AG10803 (cell line): ENCODE measurements around the gene NELL2.

ENCODE experiments used
- DNase-seq: peaks from one replicate; pipeline ENCODE4 v3.0.0; 2010; ENCODE audit warnings: low read depth
- H3K4me3 ChIP-seq: 2 replicates; pipeline ENCODE4 v1.5.1; 2011; ENCODE audit warnings: mild to moderate bottlenecking, low read length, control low read depth
- TF ChIP-seq, protein P1 (sequence below): conservative IDR thresholded peaks from 2 replicates; pipeline ENCODE4 v1.5.1; 2011; ENCODE audit warnings: mild to moderate bottlenecking, low read length, control low read depth, inconsistent platforms

Gene NELL2

DNA sequence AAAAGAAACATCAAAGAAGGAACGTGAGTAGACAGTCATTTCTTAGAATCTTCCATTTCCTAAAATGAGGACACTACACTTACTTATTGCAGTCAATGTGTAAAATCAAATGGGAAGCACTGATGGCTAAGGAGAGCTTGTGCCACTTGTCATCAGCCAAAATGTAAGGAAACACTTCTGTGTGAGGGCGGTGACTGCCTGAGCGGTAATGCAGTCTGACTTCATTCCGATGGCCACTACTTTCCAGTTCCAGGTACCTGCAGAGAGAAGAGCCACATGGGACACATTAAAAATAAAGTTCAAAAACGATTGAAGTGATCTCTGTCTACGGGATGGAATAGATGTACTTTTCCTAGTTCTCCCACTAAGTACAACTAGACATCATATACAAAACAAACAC, 96.3 kb downstream of the NELL2 start:
- no peak for DNase-seq
- no peak overlapping the region for H3K4me3 ChIP-seq
- TF ChIP-seq, protein P1, sequence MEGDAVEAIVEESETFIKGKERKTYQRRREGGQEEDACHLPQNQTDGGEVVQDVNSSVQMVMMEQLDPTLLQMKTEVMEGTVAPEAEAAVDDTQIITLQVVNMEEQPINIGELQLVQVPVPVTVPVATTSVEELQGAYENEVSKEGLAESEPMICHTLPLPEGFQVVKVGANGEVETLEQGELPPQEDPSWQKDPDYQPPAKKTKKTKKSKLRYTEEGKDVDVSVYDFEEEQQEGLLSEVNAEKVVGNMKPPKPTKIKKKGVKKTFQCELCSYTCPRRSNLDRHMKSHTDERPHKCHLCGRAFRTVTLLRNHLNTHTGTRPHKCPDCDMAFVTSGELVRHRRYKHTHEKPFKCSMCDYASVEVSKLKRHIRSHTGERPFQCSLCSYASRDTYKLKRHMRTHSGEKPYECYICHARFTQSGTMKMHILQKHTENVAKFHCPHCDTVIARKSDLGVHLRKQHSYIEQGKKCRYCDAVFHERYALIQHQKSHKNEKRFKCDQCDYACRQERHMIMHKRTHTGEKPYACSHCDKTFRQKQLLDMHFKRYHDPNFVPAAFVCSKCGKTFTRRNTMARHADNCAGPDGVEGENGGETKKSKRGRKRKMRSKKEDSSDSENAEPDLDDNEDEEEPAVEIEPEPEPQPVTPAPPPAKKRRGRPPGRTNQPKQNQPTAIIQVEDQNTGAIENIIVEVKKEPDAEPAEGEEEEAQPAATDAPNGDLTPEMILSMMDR: no peak

DNA sequence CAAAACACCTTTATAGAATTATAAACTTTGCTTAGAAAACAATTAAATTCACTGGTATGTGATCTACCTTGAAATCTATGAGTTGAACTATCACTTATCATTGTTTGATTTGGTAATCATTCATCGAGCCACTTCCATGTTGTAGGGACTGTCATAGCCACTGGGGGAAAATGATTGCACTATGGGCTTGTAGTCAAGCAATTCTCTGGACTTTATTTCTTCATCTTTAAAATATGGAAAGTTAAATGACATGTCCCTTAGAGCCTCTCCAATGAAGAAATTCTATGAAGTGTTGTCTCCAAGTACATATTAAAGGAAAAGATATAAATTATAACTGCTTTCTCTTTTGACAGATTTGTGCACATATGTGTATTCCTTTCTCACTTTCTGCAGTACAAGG, 97.3 kb downstream of the NELL2 start:
- TF ChIP-seq, protein P1: no peak
- DNase-seq: no peak
- H3K4me3 ChIP-seq: no peak overlapping the region

DNA sequence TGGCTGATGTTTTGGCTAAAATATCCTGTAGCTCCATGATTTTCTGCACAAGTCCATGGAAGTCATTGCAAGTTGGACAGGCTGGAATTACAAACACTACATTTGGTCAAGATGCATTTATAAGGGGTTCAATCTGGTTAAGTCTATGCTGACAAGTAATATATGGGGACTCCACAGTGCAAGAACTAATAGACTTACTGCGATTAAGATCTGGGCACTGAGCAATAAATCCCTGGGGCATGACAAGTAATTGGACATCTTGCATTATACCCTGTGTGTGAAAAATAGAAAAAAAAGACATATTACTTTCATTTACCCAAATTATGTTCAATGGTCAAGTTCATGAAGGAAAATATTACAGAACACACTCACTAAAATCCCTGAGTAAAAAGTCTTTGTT, 99.1 kb downstream of the NELL2 start:
- TF ChIP-seq, protein P1: no peak
- no peak overlapping the region for H3K4me3 ChIP-seq
- no peak for DNase-seq

DNA sequence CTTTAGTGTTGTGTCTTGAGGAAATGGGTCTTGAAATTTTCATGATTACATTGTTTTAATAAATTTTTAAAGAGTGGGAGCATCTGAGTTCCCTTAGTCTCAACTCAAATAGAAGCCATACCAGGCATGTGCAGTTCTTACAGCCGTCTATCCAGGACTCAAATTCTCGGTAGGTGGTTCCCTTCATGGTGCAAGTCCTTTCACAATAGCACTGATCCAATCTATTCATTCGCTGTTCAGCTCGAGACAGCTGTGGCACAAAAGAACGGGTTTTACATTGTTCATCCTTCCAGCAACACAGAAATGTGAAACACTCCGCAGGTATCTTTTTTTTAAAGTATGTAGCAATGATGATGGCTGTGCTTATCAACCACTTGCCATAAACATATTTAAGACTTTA, 100.2 kb downstream of the NELL2 start:
- no peak overlapping the region for H3K4me3 ChIP-seq
- TF ChIP-seq, protein P1: no peak
- DNase-seq: no peak

DNA sequence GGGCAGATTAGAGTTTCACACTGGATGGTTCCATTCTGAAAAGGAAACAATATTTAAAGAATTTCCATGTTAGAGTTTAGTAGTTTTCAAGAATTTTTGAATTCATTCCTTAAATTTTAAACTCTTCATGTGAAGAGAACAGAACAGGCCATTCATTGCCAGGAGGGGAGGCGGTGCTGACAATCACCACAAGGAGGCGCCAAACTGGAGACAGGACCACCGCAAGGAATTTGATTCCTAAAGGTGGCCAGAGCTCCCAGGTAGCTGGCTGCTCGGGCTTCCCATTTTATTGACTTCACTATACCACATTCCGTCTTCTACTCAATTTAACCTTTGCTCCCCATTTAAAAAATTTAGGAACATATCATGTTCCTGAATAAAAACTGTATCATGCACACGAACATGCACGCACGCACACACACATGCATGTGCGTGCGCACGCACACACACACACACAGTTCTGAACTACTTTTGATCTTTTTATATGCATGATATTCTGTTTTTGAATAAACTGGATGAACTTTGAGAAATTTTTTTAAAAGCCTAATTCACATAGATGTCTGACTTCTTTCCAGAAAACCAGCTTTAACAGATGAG, 101.2 kb downstream of the NELL2 start:
- TF ChIP-seq, protein P1: peak; percentile 60
- peak; percentile 2 for DNase-seq

DNA sequence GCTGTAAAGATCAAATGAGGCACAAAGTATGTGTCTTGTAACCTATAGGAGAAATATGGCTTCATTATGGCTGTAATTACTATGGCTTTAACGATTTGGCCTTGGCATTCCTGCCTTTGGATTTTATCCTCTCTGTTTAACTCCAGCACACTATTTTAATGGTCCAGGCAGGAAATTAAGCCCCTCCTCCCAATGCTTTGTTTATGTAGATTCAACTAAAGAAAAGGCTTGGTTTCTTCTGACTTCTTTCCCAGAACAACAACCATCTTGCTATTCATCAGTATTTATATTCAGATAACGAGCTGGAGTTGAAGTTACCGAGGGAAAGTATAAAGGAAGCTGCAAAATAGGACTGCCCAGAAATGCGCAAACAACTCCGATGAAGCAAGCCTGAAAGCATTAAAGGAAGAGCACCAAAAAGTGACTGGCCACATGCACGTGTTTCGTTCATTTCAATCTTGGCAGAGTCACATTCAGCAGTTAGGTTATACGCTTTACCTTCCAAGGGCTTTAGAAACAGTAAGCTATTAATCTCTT, 104.6 kb downstream of the NELL2 start:
- H3K4me3 ChIP-seq: no peak overlapping the region
- TF ChIP-seq, protein P1: no peak

More for the DNA sequence above, 101.2 kb downstream of the NELL2 start:
- H3K4me3 ChIP-seq: no peak overlapping the region

DNA sequence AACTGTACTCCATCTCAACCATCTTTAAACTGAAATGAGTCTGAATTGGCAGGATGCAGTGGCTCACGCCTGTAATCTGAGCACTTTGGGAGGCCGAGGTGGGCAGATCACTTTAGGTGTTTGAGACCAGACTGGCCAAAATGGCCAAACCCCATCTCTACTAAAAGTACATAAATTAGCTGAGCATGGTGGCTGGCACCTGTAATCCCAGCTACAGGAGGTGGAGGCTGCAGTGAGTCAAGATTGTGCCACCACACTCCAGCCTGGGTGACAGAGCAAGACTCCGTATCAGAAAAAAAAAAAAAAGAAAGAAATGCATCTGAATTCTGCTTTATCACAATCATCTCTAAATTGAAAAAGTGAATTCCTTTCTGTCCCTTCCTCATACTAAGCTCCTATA, 110.3 kb downstream of the NELL2 start:
- TF ChIP-seq, protein P1: no peak
- DNase-seq: no peak
- no peak overlapping the region for H3K4me3 ChIP-seq

More for the DNA sequence above, 104.6 kb downstream of the NELL2 start:
- no peak for DNase-seq
